Neural progenitor cell (in vitro differentiated cells): ENCODE results near the gene KRT15. TPM values are rescaled to one million over a fixed set of nuclear protein-coding genes. Genes with fewer than 3 reads are reported as not detected.

Experiments used
- DNase-seq: peaks from one replicate; pipeline ENCODE4 v3.0.0-alpha.2; 2016; ENCODE audit warnings: low spot score
- H2AFZ ChIP-seq: fragments of 200-600 bp; sonication (generic); replicated peaks from 2 replicates; pipeline ENCODE4 v1.6.1; 2016; ENCODE audit warnings: antibody characterized with exemption
- H3F3A ChIP-seq: fragments of 200-600 bp; sonication (generic); 2 replicates; pipeline ENCODE4 v1.6.1; 2016; ENCODE audit warnings: antibody characterized with exemption, low read depth
- H3K27ac ChIP-seq: fragments of 200-600 bp; sonication (generic); 2 replicates; pipeline ENCODE4 v1.5.1; 2016; ENCODE audit warnings: mild to moderate bottlenecking
- H3K27me3 ChIP-seq: fragments of 200-600 bp; sonication (generic); 2 replicates; pipeline ENCODE4 v1.6.1; 2016; ENCODE audit warnings: mild to moderate bottlenecking, moderate library complexity
- H3K36me3 ChIP-seq: fragments of 200-600 bp; sonication (generic); 2 replicates; pipeline ENCODE4 v1.5.1; 2016
- H3K4me1 ChIP-seq: fragments of 200-600 bp; sonication (generic); 2 replicates; pipeline ENCODE4 v1.6.1; 2016; ENCODE audit warnings: mixed run types
- H3K4me2 ChIP-seq: fragments of 200-600 bp; sonication (generic); 2 replicates; pipeline ENCODE4 v1.6.1; 2016
- H3K4me3 ChIP-seq: fragments of 200-600 bp; sonication (generic); 2 replicates; pipeline ENCODE4 v1.5.1; 2016
- H3K79me2 ChIP-seq: fragments of 200-600 bp; sonication (generic); 2 replicates; pipeline ENCODE4 v1.6.1; 2016; ENCODE audit warnings: low read depth
- H3K9ac ChIP-seq: fragments of 200-600 bp; sonication (generic); 2 replicates; pipeline ENCODE4 v1.6.1; 2016
- H3K9me3 ChIP-seq: fragments of 200-600 bp; sonication (generic); 2 replicates; pipeline ENCODE4 v1.5.1; 2016; ENCODE audit warnings: low read depth
- H4K20me1 ChIP-seq: fragments of 200-600 bp; sonication (generic); 2 replicates; pipeline ENCODE4 v1.6.1; 2016; ENCODE audit warnings: low read depth
- H3K27ac Mint-ChIP-seq: 3 replicates; pipeline ENCODE4 v1.8.0; 2021; ENCODE audit warnings: mixed read lengths
- H3K27me3 Mint-ChIP-seq: 2 replicates; pipeline ENCODE4 v1.8.0; 2022; ENCODE audit warnings: low read depth, mild to moderate bottlenecking, inconsistent platforms, moderate library complexity, mixed read lengths; ENCODE audit not compliant: insufficient read depth
- H3K36me3 Mint-ChIP-seq: 3 replicates; pipeline ENCODE4 v1.8.0; 2021; ENCODE audit warnings: mixed read lengths
- H3K4me1 Mint-ChIP-seq: 3 replicates; pipeline ENCODE4 v1.8.0; 2021; ENCODE audit warnings: mixed read lengths
- H3K4me3 Mint-ChIP-seq: 3 replicates; pipeline ENCODE4 v1.8.0; 2021; ENCODE audit warnings: mild to moderate bottlenecking, moderate library complexity, mixed read lengths
- H3K9me3 Mint-ChIP-seq: 3 replicates; pipeline ENCODE4 v1.8.0; 2020; ENCODE audit warnings: mixed read lengths
- EZH2 ChIP-seq: fragments of 200-600 bp; sonication (generic); IDR thresholded peaks from 2 replicates; pipeline ENCODE4 v1.6.1; 2017; ENCODE audit warnings: antibody characterized with exemption, mild to moderate bottlenecking, moderate library complexity
- EZH2phosphoT487 ChIP-seq: fragments of 200-600 bp; sonication (generic); IDR thresholded peaks from 2 replicates; pipeline ENCODE4 v1.6.1; 2017; ENCODE audit warnings: antibody characterized with exemption
- total RNA-seq: library from RNA; depleted of rRNA; stranded (reverse); fragments of >200 nt; gene quantifications from 2 replicates; pipeline ENCODE4 v1.2.3, GENCODE V29; 2015; ENCODE audit warnings: low replicate concordance
- TF ChIP-seq, protein P1 (sequence below): fragments of 200-600 bp; sonication (generic); IDR thresholded peaks from 2 replicates; pipeline ENCODE4 v1.5.1; 2017; ENCODE audit warnings: antibody characterized with exemption, mild to moderate bottlenecking

KRT15 gene
- total RNA-seq, 1 donor from 2014 or later = not detected

DNA sequence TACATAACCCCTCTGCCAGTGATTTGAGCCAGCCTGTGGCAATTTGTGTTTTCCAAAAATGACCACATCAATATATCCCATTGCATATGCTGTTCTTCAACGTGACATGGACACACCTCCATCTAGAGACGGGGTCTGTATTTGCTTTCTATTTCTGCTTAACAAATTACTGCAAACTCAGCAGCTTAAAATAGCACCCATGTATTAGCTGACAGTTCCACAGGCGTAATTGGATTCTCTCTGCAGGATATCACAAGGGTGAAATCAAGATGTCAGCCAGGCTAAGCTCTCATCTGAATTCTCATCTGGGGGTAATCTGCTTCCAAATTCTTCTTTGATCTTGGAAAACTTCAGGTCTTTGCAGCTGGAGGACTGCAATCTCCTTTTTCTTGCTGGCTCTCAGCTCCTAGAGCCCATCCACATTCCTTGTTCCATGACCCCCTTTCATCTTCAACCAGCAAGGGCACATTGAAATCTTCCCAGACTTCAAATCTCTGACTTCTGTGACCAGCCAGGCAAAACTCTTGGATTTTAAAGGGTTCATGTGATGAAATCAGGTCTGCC lies 45.0 kb upstream of the KRT15 start:
- Mint-ChIP-seq H3K4me3 (no peak overlapping the region), H3K9me3 (no peaks in the 10 kb centered on the region), H3K27me3 (peaks cover 6% of the 10 kb centered on the region), H3K36me3 (no peaks in the 10 kb centered on the region), H3K4me1 (peaks cover 25% of the 10 kb centered on the region), H3K27ac (no peak overlapping the region)
- Histone ChIP-seq H3K9ac (no peak overlapping the region), H4K20me1 (no peaks in the 10 kb centered on the region), H3K4me1 (peaks cover 8% of the 10 kb centered on the region), H3K27me3 (no peaks in the 10 kb centered on the region), H3K4me2 (peak overlapping the region; percentile 38), H3F3A (peaks cover 4% of the 10 kb centered on the region), H3K27ac (no peak overlapping the region), H2AFZ (no peak overlapping the region), H3K4me3 (no peak overlapping the region), H3K36me3 (no peaks in the 10 kb centered on the region), H3K79me2 (no peaks in the 10 kb centered on the region), H3K9me3 (no peaks in the 10 kb centered on the region)
- no peak for TF ChIP-seq EZH2
- TF ChIP-seq, protein P1, sequence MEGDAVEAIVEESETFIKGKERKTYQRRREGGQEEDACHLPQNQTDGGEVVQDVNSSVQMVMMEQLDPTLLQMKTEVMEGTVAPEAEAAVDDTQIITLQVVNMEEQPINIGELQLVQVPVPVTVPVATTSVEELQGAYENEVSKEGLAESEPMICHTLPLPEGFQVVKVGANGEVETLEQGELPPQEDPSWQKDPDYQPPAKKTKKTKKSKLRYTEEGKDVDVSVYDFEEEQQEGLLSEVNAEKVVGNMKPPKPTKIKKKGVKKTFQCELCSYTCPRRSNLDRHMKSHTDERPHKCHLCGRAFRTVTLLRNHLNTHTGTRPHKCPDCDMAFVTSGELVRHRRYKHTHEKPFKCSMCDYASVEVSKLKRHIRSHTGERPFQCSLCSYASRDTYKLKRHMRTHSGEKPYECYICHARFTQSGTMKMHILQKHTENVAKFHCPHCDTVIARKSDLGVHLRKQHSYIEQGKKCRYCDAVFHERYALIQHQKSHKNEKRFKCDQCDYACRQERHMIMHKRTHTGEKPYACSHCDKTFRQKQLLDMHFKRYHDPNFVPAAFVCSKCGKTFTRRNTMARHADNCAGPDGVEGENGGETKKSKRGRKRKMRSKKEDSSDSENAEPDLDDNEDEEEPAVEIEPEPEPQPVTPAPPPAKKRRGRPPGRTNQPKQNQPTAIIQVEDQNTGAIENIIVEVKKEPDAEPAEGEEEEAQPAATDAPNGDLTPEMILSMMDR = no peak
- TF ChIP-seq EZH2phosphoT487 = no peak
- DNase-seq = no peak

DNA sequence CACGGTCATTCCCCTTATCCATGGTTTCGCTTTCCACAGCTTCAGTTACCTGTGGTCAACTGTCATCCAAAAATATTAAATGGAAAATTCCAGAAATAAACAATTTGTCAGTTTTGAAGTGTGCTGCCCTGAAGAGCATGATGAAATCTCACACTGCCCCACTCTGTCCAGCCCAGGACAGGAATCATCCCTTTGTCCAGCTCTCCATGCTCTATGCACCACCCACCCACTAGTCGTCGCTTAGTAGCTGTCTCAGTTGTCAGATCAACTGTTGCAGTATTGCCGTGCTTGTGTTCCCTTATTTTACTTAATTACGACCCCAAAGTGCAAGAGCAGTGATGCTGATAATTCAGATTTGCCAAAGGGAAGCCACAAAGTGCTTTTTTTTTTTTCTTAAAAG lies 42.9 kb upstream of the KRT15 start:
- H3K27ac Mint-ChIP-seq = peak overlapping the region; percentile 68
- Histone ChIP-seq H3K27ac (no peak overlapping the region), H3K9ac (no peak overlapping the region), H3K4me3 (no peak overlapping the region), H3F3A (peaks cover 4% of the 10 kb centered on the region), H3K9me3 (no peaks in the 10 kb centered on the region), H3K4me2 (no peak overlapping the region), H2AFZ (no peak overlapping the region), H3K36me3 (no peaks in the 10 kb centered on the region), H3K4me1 (peaks cover 8% of the 10 kb centered on the region), H3K79me2 (no peaks in the 10 kb centered on the region), H4K20me1 (no peaks in the 10 kb centered on the region), H3K27me3 (no peaks in the 10 kb centered on the region)
- H3K4me1 Mint-ChIP-seq = peaks cover 25% of the 10 kb centered on the region
- H3K27me3 Mint-ChIP-seq = peaks cover 6% of the 10 kb centered on the region
- TF ChIP-seq, protein P1 = no peak
- no peak overlapping the region for H3K4me3 Mint-ChIP-seq
- DNase-seq = no peak
- H3K9me3 Mint-ChIP-seq = no peaks in the 10 kb centered on the region
- H3K36me3 Mint-ChIP-seq = no peaks in the 10 kb centered on the region

DNA sequence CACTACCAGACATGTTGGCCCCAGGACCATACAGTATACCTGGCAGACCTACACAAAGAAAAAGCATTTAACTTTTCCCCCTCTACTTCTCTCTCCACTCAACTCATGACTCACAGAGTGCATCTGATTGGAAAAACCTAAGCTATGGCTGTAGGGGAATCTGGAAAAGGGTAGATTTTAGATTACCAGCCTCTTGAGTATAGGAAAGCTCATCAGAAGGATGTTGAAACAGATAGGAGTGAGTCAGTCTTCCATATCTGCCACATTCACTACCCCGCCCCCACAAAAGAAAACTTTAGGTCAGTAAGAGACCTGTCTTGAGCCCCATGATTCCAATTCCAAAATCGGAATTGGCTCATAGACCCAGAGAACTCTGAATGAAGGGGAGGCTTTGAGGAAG lies 40.9 kb upstream of the KRT15 start:
- Histone ChIP-seq H3K4me3 (no peak overlapping the region), H3K9me3 (no peaks in the 10 kb centered on the region), H4K20me1 (no peaks in the 10 kb centered on the region), H3K4me2 (no peak overlapping the region), H3K79me2 (no peaks in the 10 kb centered on the region), H3F3A (peaks cover 4% of the 10 kb centered on the region), H3K27ac (no peak overlapping the region), H2AFZ (no peak overlapping the region), H3K27me3 (no peaks in the 10 kb centered on the region), H3K36me3 (no peaks in the 10 kb centered on the region), H3K9ac (no peak overlapping the region), H3K4me1 (peaks cover 8% of the 10 kb centered on the region)
- TF ChIP-seq EZH2phosphoT487 = no peak
- TF ChIP-seq, protein P1 = no peak
- no peak for TF ChIP-seq EZH2
- no peak overlapping the region for H3K4me3 Mint-ChIP-seq
- no peaks in the 10 kb centered on the region for H3K9me3 Mint-ChIP-seq
- H3K4me1 Mint-ChIP-seq = peaks cover 32% of the 10 kb centered on the region
- no peak for DNase-seq
- H3K27ac Mint-ChIP-seq = no peak overlapping the region
- H3K27me3 Mint-ChIP-seq = peaks cover 6% of the 10 kb centered on the region
- H3K36me3 Mint-ChIP-seq = no peaks in the 10 kb centered on the region
